GM12801 (cell line): Measurements from ENCODE around the gene PCNX2.

ENCODE experiments used
- CTCF ChIP-seq: IDR thresholded peaks from one replicate; pipeline ENCODE4 v1.5.1; 2011; ENCODE audit warnings: control low read depth; ENCODE audit not compliant: insufficient read length; ENCODE audit errors: extremely low read depth

The PCNX2 gene

DNA sequence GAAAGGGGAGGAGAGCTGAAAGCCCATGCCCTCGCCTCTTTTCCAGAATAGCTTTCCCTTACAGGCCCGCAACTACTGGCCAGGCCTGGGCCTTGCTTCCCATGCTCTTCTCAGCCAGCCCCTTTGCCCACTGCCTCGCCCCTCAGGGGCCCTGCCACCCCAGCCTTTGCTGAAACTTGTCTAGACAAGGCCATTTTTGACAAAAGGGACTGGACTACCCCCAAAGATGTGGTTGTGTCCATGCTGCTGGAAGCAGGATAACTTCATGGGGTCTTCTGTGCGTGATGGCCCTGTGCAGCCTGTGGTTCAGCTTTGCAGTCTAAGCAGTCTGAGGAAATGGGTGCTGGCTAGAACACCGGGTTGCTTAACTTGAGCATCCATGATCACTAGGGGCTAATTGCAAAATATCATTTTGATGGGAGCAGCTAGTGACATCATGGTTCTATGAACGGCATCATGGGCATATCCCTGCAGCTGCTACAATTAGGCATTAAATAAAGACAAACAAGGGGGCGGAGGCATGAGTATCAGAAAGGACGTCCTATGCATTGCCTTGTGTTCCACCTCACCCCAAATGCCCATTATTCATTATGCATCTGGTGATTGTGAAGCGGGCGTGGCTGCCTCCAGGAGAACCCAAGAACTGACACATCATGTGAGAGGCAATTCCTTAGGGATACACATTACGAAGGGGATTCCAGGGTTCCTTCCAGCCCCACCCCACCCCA, 308.3 kb downstream of the PCNX2 start:
- no peak for TF ChIP-seq CTCF

DNA sequence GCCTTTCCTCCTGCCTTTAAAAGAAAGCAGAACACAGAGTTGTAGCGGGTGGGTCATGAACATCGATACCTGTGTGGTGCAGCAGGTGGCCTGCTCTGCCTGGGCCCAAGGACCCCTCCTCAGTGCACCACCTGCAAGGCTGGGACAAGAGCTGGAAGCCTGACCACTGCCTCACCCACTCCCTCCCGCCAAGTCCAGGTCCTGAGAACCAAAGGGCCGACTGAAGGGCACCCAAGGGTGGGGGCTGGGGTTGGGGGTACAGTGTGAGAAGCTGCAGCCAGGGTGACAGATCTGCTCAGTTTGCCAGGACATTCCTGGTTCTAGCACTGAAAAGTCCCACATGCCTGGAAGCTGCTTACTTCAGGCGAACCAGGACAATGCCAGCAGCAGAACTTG, 309.0 kb downstream of the PCNX2 start:
- TF ChIP-seq CTCF, result no peak

DNA sequence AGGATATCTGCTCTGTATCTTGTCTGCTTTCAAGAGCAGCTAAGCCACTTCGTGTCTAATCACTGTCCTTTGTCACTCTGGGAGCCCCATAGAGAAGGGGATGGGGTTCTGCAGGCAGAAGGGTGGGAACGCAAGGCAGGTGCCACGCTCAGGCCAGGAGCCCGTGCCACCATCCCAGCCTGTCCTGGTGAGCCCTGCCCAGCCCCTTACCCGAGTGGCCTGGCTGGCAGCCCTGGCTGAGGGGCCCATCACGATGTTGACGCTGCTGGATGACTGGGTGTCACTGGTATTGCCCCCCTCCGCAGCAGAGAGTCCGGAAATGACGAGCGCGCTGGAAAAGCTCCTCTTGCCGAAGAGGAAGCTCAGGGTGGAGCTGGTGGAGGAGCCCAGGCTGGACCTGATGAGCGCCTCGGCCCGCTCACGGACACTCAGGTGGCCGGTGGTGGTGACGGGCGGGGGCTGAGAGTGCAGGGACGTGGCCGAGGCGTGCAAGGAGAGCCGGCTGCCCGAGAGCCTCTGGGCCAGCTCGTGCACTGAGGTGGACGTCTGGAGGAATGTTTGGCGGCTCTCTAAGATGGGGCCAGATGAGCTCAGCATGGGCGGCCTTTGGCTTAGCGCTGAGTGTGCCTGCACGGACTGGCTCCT, 309.5 kb downstream of the PCNX2 start:
- TF ChIP-seq CTCF, result no peak

- TF ChIP-seq CTCF, result no peak
These were observed 310.7 kb downstream of the PCNX2 start for GRCh38 chr1:232984577-232985425.

- no peak for TF ChIP-seq CTCF
These were observed 311.5 kb downstream of the PCNX2 start for GRCh38 chr1:232983817-232984567.

GRCh38 chr1:232983375-232983774, 312.1 kb downstream of the PCNX2 start:
- no peak for TF ChIP-seq CTCF
